Esophagus muscularis mucosa (tissue), 2 donors: Measurements from ENCODE around the gene ZNF215.

Experiments used
- EP300 ChIP-seq: sonication (generic); formaldehyde crosslinking; IDR thresholded peaks from one replicate; pipeline ENCODE4 v1.6.1; 2017; ENCODE audit warnings: antibody characterized with exemption
- POLR2A ChIP-seq: fragments of 450-650 bp; IDR thresholded peaks from one replicate; pipeline ENCODE4 v1.6.1; 2017; ENCODE audit warnings: antibody characterized with exemption, moderate library complexity, mild to moderate bottlenecking, low read depth

DNA sequence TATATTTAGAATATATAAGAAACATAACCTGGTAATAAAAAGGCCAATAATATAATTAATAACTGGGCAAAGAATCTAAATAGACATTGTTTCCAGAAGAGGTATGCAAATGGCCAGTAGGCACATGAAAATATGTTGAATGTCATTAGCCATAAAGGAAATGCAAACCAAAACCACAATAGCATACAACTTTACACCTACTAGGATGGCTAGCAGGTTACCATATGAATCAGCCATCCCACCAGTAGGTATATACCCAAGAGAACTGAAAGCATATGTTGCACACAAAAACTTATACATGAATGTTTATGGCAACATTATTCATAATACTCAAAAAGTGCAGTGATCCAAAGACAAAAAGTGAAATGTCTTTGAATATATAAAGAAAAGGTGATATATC is 31.2 kb upstream of the ZNF215 start:
- no peak for TF ChIP-seq EP300
- TF ChIP-seq POLR2A, result no peak
